Germinal center (tissue), 1 donor: Measurements from ENCODE around the gene NAT14.

ENCODE experiments used
- DNase-seq: peaks from one replicate; pipeline ENCODE4 v3.0.0; 2012; ENCODE audit warnings: mixed read lengths, low spot score

Gene NAT14

GRCh38 chr19:55536366-55536765, 51.4 kb downstream of the NAT14 start:
- no peak for DNase-seq
